Kidney epithelial cell (primary cell): ENCODE data around the gene CLEC6A. TPM values are rescaled to one million over a fixed set of nuclear protein-coding genes. Genes with fewer than 3 reads are reported as not detected.

Experiments used
- DNase-seq: peaks from one replicate; pipeline ENCODE4 v3.0.0-alpha.2; 2010; ENCODE audit warnings: low read depth
- H3K27me3 ChIP-seq: 2 replicates; pipeline ENCODE4 v1.6.0; 2011; ENCODE audit warnings: low read length; ENCODE audit not compliant: control insufficient read depth, insufficient read depth
- H3K36me3 ChIP-seq: 2 replicates; pipeline ENCODE4 v1.5.1; 2011; ENCODE audit warnings: low read length; ENCODE audit not compliant: control insufficient read depth, insufficient read depth
- H3K4me3 ChIP-seq: 2 replicates; pipeline ENCODE4 v1.5.1; 2011; ENCODE audit warnings: low read depth, mild to moderate bottlenecking, control low read depth, low read length
- total RNA-seq: library from RNA; depleted of rRNA; stranded (reverse); fragments of >200 nt; gene quantifications from 2 replicates; pipeline ENCODE4 v1.2.3, GENCODE V29; 2015
- TF ChIP-seq, protein P1 (sequence below): IDR thresholded peaks from 2 replicates; pipeline ENCODE4 v1.5.1; 2011; ENCODE audit warnings: mild to moderate bottlenecking, moderate library complexity, low read length, control low read depth, inconsistent platforms; ENCODE audit not compliant: insufficient read depth, poor library complexity, severe bottlenecking

Gene CLEC6A
- total RNA-seq, 1 donor from 2014 or later = not detected

DNA sequence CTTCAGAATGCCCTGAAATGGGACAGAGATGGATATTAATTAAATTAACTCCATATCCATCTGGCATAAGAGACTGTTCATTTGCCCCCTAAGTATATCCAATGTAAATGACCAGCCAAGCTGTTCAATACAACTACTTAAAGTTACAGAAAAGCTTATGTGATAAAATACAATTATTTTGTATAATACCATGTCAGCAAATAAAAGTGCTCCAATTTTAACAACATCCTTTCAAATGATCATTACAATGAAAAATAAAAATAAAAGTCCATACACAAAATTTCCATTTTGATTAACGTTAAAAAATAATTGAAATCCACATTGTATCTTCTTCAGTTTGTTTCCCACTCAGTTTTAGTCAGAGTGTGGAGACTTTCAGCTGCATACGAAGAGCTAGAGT, 5.7 kb downstream of the CLEC6A start:
- Histone ChIP-seq H3K4me3 (no peak overlapping the region), H3K36me3 (no peaks in the 10 kb centered on the region), H3K27me3 (no peaks in the 10 kb centered on the region)
- TF ChIP-seq, protein P1, sequence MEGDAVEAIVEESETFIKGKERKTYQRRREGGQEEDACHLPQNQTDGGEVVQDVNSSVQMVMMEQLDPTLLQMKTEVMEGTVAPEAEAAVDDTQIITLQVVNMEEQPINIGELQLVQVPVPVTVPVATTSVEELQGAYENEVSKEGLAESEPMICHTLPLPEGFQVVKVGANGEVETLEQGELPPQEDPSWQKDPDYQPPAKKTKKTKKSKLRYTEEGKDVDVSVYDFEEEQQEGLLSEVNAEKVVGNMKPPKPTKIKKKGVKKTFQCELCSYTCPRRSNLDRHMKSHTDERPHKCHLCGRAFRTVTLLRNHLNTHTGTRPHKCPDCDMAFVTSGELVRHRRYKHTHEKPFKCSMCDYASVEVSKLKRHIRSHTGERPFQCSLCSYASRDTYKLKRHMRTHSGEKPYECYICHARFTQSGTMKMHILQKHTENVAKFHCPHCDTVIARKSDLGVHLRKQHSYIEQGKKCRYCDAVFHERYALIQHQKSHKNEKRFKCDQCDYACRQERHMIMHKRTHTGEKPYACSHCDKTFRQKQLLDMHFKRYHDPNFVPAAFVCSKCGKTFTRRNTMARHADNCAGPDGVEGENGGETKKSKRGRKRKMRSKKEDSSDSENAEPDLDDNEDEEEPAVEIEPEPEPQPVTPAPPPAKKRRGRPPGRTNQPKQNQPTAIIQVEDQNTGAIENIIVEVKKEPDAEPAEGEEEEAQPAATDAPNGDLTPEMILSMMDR = no peak
- no peak for DNase-seq

DNA sequence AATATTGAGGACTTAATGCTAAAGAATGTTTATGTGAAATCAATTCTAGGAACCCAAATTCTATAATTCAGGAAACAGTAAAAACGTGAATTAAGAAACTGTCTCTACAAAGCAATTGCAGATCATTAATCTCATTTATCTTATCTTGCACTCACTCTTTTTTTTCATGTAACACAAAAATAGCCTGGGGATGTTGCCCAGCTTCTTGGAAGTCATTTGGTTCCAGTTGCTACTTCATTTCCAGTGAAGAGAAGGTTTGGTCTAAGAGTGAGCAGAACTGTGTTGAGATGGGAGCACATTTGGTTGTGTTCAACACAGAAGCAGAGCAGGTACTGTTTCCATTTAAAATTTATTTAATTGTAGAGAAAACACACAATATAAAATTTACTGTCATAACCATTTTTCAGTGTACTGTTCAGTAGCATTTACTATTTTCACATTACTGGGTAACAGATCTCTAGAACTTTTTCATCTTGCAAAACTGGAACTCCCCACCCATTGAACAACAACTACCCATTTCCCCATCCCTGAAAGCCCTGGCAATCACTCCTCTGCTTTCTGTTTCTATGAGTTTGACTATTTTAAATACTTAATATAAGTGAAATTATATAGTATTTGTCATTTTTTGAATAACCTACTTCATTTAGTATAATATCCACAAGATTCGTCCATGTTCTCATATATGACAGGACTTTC, 9.7 kb downstream of the CLEC6A start:
- TF ChIP-seq, protein P1 = no peak
- Histone ChIP-seq H3K27me3 (no peaks in the 10 kb centered on the region), H3K36me3 (no peaks in the 10 kb centered on the region), H3K4me3 (no peak overlapping the region)
- DNase-seq = no peak

DNA sequence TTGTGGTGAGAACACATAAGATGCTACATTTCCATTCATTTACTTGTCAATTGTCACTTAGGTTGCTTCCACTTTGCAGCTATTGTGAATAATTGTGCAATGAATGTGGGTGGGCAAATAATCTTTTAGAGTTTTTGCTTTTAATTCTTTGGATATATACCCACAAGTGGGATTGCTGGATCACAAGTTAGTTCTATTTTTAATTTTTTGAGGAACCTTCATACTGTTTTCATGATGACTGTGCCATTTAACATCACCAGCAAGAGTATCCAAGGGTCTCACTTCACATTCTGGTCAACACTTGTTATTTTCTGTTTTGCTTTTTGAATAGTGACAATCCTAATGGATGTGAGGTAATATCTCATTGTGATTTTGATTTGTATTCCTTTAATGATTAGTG, 10.5 kb downstream of the CLEC6A start:
- H3K36me3 ChIP-seq = no peaks in the 10 kb centered on the region
- TF ChIP-seq, protein P1 = no peak
- no peak overlapping the region for H3K4me3 ChIP-seq
- no peaks in the 10 kb centered on the region for H3K27me3 ChIP-seq
- DNase-seq = no peak

DNA sequence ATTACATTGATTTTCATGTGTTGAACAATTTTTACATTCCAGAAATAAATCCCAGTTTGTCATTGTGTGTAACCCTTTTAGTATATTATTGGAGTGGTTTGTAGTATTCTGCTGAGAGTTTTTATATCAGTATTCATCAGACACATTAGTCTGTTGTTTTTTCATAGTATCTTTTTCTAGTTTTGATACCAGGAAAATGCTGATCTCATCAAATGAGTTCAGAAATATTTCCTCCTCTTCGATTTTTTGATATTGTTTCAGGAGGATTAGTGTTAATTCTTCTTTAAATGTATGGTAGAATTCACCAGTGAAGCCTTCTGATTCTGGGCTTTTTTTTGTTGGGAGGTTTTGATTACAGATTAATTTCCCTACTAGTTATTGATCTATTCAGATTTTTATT, 15.3 kb downstream of the CLEC6A start:
- TF ChIP-seq, protein P1 = no peak
- Histone ChIP-seq H3K36me3 (no peaks in the 10 kb centered on the region), H3K27me3 (no peaks in the 10 kb centered on the region), H3K4me3 (no peak overlapping the region)
- DNase-seq = no peak

DNA sequence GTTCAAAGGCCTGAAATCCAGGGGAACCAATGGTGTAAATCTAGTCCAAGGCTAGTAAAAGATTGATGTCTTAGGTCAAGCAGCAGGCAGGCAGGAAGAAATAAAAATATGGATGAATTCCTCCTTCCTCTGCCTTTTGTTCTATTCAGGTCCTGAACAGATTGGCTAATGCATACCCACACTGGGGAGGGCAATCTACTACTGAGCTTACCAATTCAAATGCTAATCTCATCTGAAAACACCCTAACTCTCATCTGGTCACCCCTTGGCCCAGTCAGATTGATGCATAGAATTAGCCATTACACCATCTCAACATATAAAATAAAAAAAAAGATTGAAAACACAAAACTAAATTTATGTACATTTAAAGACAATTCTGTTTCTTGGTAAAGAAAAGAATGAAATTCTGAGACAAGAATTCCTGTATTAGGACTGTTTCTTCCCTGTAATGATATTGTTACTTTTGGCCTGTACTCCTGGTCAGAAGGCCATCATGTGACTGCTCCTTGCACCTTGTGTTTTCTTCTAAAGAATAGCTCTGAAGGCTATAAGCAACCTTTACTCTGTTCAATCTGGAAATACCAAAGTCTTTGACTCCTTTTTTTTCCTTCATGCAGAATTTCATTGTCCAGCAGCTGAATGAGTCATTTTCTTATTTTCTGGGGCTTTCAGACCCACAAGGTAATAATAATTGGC, 19.9 kb downstream of the CLEC6A start:
- DNase-seq = no peak
- TF ChIP-seq, protein P1 = no peak
- H3K4me3 ChIP-seq = no peak overlapping the region
- no peaks in the 10 kb centered on the region for H3K27me3 ChIP-seq
- H3K36me3 ChIP-seq = no peaks in the 10 kb centered on the region
